GM15510 (cell line): ENCODE results near the gene KRTAP19-3.

ENCODE experiments used
- POLR2A ChIP-seq: IDR thresholded peaks from 3 replicates; pipeline ENCODE4 v1.6.1; 2011; ENCODE audit warnings: borderline replicate concordance; ENCODE audit not compliant: insufficient read length; ENCODE audit errors: extremely low read depth

KRTAP19-3 gene

DNA sequence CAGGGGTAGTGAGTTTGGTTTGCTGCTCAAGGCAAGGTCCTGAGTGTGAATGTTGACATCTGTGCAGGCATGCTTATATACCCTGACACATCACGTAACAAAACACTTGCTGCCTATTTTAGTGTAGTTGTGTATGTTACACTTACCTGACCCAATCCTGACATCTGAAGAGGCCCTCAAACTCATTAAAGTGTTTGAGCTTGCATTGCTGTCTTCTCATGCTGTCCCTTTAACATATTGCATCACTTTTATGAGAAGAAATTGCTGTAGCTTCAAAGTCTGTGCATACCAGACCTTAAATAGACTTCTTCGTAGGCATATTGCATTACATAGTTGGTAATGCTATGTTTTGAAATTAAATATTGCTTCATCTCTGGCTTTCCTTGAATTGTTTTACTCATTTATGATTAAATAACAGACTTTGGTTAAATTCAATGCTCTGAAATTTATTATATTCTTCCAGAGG lies at the start of gene KRTAP19-3:
TSS of gene KRTAP19-3 (minus strand) at position 51 of the 466 bp plus-strand sequence. CDS start 56 bp downstream, outside the sequence.
- no peak for TF ChIP-seq POLR2A

DNA sequence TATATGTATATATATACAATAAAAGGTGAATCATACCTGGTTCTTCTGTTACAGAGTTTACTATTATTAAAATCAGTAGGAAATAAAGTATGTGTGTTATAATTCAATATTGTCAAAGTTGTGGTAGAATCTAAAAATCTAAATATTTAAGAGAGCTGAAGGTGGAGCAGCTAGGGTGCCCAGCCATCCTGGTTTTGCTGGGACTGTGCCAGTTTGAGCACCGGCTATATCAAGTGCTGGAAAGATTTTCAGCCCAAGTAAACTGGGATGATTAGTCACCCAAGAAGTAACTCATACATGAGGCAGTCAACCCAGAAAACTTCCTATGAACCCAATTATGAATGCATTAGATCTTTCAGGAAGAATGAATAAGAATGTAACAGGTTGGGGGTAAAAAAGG lies 27.1 kb upstream of the KRTAP19-3 start:
- TF ChIP-seq POLR2A: no peak

DNA sequence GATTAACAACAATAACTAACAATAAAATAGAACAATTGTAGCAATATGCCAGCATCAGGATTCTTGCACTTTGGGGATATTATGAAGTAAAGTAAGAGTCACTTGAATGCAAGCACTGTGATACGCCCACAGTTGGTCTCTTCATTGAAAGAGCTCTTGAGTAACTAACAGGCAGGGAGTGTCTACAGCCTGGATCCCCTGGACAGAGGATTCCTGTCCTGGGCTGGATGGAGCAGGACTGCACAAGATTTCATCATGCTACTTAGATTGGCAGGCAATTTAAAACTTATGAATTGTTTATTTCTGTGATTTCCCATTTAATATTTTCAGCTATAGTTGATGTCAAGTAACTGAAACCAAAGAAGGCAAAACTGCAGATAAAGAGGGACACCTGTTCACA lies 23.9 kb upstream of the KRTAP19-3 start:
- no peak for TF ChIP-seq POLR2A

- TF ChIP-seq POLR2A: no peak
These were observed 10.2 kb upstream of the KRTAP19-3 start, which contains the start of gene KRTAP19-5 for GRCh38 chr21:30502041-30502440. KRTAP19-5 (minus strand) TSS chr21:30502141; CDS start chr21:30502090, 51 bp downstream.

DNA sequence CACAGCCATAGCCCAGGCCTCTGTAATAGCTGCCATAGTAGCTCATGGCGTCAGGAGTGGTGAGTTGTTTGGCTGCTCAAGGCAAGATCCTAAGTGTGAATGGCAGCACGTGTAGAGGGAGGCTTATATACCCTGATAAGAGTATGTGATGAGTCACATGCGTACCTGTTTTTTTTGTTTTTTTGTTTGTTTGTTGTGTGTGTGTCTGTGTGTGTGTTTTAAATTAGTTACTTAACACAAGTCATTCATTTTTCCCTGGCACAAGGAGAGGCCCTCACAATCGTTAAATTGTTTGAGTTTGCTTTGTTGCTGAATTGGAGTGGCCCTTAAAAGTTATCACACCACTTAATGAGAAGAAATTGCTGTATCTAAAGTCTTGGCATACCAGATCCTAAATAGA lies 5.3 kb upstream of the KRTAP19-3 start, which contains the start of gene KRTAP19-4:
TSS of gene KRTAP19-4 (minus strand) at position 101 of the 400 bp plus-strand sequence. CDS start at position 46, 55 bp downstream.
- TF ChIP-seq POLR2A: no peak

- TF ChIP-seq POLR2A: no peak
These were observed 4.5 kb downstream of the KRTAP19-3 start, which contains the start of gene KRTAP19-2 for GRCh38 chr21:30487336-30487735. KRTAP19-2 (minus strand) TSS chr21:30487436; CDS start chr21:30487348, 88 bp downstream.

- TF ChIP-seq POLR2A: no peak
These were observed 5.6 kb downstream of the KRTAP19-3 start for GRCh38 chr21:30486180-30486579.

GRCh38 chr21:30482130-30482529 lies 9.7 kb downstream of the KRTAP19-3 start:
- no peak for TF ChIP-seq POLR2A

DNA sequence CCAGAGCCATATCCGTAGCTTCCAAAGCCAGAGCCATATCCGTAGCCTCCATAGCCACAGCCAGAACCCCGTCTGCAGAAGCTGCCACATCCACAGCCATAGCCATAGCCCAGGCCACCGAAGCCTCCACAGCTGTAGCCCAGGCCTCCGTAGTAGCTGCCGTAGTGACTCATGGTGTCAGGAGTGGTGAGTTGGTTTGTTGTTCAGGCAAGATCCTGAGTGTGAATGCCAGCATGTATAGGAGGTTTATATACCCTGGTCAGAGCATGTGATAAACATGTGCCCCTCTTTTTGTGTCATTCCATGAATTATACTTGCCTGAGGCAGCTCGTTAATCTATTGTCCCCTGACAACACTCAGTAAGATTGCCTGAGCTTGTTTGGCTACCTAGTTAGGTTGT lies 11.7 kb downstream of the KRTAP19-3 start, which contains the start of gene KRTAP19-1:
TSS of gene KRTAP19-1 (minus strand) at position 223 of the 400 bp plus-strand sequence. CDS start at position 173, 50 bp downstream.
- TF ChIP-seq POLR2A: no peak

- no peak for TF ChIP-seq POLR2A
These were observed 12.6 kb downstream of the KRTAP19-3 start for GRCh38 chr21:30479259-30479658.

- no peak for TF ChIP-seq POLR2A
These were observed 13.8 kb downstream of the KRTAP19-3 start for GRCh38 chr21:30478004-30478403.

DNA sequence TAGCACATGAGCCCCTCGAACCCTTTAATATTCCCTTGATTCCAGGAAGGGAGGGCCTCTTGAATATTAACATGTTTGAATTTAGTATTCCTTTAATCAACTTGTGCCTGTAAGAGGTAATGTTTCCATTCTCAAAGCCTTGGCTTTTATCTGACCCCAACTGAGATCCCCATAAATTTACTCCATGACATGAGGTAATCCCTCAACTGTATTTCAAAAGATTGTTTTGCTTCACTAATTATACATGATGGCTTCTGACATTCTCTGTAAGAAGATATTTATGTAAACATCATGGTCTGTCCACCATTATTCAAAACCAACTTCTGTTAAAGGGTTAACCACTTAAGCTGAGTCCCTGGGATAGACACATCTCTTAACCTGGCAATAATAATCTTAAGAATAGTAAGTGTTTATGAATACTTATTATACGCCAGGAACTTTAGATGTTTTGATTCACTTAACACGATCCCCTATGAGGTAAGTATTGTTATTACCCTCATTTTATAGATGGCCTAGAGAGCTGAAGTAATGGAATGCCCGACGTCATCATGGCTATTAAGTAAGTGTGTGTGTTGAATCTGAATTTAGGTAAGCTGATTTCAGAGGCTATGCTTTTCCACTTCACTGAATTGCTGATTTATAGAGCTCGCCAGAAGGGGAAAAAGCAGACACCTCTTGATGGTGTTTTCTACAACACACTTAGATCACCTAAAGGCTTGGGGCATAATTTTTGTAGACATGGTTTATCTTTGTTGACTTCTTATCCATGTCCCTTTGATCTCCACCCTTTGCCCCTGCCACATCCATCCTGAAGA lies 22.7 kb downstream of the KRTAP19-3 start:
- TF ChIP-seq POLR2A: no peak

DNA sequence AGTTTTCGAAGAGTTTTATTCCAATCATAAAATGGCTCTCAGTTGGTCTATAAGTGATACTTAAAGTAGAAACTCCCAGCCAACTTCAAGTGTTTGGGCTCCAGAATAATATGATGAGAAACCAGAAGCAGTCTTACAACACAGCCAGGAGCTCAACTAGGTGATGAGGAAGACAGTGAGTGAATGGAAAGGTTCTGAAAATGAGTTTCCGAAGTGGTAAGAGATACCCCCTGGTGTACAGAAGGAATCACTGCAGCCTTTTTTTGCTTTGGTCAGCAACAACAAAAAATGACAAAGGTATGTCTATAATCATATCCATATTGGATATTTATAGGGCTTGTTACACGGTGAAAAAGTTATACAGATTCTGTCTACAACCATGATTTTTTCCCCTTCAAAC lies 28.1 kb downstream of the KRTAP19-3 start:
- no peak for TF ChIP-seq POLR2A

DNA sequence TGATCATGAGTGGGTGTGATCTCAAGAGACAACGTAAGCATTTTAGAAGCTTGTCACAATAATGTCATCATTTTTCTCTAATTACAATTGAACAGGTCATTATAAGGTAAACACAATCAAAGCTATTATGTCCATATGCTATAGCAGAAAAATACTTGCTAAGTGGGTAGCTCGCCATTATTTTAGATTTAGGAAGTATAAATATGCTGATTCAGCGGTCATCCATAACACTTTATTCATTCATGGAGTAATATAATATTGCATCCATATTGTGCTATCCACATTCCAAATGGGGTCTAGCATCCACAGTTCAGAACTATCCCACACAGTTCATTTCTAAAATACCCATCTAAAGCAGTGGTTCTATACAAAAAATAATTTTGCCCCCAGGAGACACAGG lies 43.3 kb downstream of the KRTAP19-3 start:
- TF ChIP-seq POLR2A: no peak

GRCh38 chr21:30447056-30447455 lies 44.8 kb downstream of the KRTAP19-3 start:
- no peak for TF ChIP-seq POLR2A

- no peak for TF ChIP-seq POLR2A
These were observed 47.6 kb downstream of the KRTAP19-3 start for GRCh38 chr21:30444204-30444603.
